ENCODE results near the gene MGLL.

MGLL gene

GRCh38 chr3:127822041-127822681 lies at the start of gene MGLL:
MGLL (minus strand) TSS chr3:127822515; CDS start chr3:127822318, 197 bp downstream.
- WGBS (ENCODE audit: insufficient coverage, insufficient read length), result no CpG with 5 or more reads among the region's 23 CpGs
- Histone ChIP-seq H3K27ac (ENCODE audit: low read length) (no peak within 1 kb of the TSS), H3K4me3 (ENCODE audit: low read length) (peak within 1 kb of the TSS; percentile 60), H3K36me3 (ENCODE audit: control insufficient read depth, insufficient read depth, low read length) (no peaks in the 10 kb centered on the region; the same call in 1 of the 2 replicates), H3K27me3 (ENCODE audit: control insufficient read depth, insufficient read depth, low read length) (peaks cover 9% of the 10 kb centered on the region; the same call in 1 of the 2 replicates), H3K9me3 (ENCODE audit: control insufficient read depth, insufficient read depth, low read length) (no peaks in the 10 kb centered on the region), H3K4me1 (ENCODE audit: control insufficient read depth, insufficient read depth, low read length) (0 out of 2 replicates have a peak, but pooled peaks cover 1% of the 10 kb centered on the region)
- DNase-seq (ENCODE audit: low read depth, low spot score), result no peak

- Histone ChIP-seq H3K9me3 (ENCODE audit: control insufficient read depth, insufficient read depth, low read length) (no peaks in the 10 kb centered on the region), H3K36me3 (ENCODE audit: control insufficient read depth, insufficient read depth, low read length) (no peaks in the 10 kb centered on the region), H3K4me1 (ENCODE audit: control insufficient read depth, insufficient read depth, low read length) (no peaks in the 10 kb centered on the region), H3K4me3 (ENCODE audit: low read length) (no peak overlapping the region), H3K27ac (ENCODE audit: low read length) (no peak overlapping the region), H3K27me3 (ENCODE audit: control insufficient read depth, insufficient read depth, low read length) (no peaks in the 10 kb centered on the region)
- no CpG with 5 or more reads among the region's 4 CpGs for WGBS (ENCODE audit: insufficient coverage, insufficient read length)
- DNase-seq (ENCODE audit: low read depth, low spot score), result no peak
Observed at GRCh38 chr3:127870156-127870555, 47.8 kb upstream of the MGLL start.

- Histone ChIP-seq H3K4me3 (ENCODE audit: low read length) (no peak overlapping the region), H3K9me3 (ENCODE audit: control insufficient read depth, insufficient read depth, low read length) (no peaks in the 10 kb centered on the region), H3K27me3 (ENCODE audit: control insufficient read depth, insufficient read depth, low read length) (no peaks in the 10 kb centered on the region), H3K27ac (ENCODE audit: low read length) (no peak overlapping the region), H3K4me1 (ENCODE audit: control insufficient read depth, insufficient read depth, low read length) (no peaks in the 10 kb centered on the region), H3K36me3 (ENCODE audit: control insufficient read depth, insufficient read depth, low read length) (no peaks in the 10 kb centered on the region)
- no peak for DNase-seq (ENCODE audit: low read depth, low spot score)
Observed at GRCh38 chr3:127867986-127868385, 45.7 kb upstream of the MGLL start.

- Histone ChIP-seq H3K4me1 (ENCODE audit: control insufficient read depth, insufficient read depth, low read length) (no peaks in the 10 kb centered on the region), H3K27me3 (ENCODE audit: control insufficient read depth, insufficient read depth, low read length) (no peaks in the 10 kb centered on the region), H3K9me3 (ENCODE audit: control insufficient read depth, insufficient read depth, low read length) (no peaks in the 10 kb centered on the region), H3K4me3 (ENCODE audit: low read length) (no peak overlapping the region), H3K36me3 (ENCODE audit: control insufficient read depth, insufficient read depth, low read length) (no peaks in the 10 kb centered on the region), H3K27ac (ENCODE audit: low read length) (no peak overlapping the region)
- DNase-seq (ENCODE audit: low read depth, low spot score), result no peak
- whole genome bisulfite sequencing (ENCODE audit: insufficient coverage, insufficient read length), result no CpG with 5 or more reads among the region's 2 CpGs
Observed at GRCh38 chr3:127867412-127867811, 45.1 kb upstream of the MGLL start.

- Histone ChIP-seq H3K4me1 (ENCODE audit: control insufficient read depth, insufficient read depth, low read length) (no peaks in the 10 kb centered on the region), H3K27ac (ENCODE audit: low read length) (no peak overlapping the region), H3K27me3 (ENCODE audit: control insufficient read depth, insufficient read depth, low read length) (no peaks in the 10 kb centered on the region), H3K36me3 (ENCODE audit: control insufficient read depth, insufficient read depth, low read length) (no peaks in the 10 kb centered on the region), H3K9me3 (ENCODE audit: control insufficient read depth, insufficient read depth, low read length) (no peaks in the 10 kb centered on the region), H3K4me3 (ENCODE audit: low read length) (no peak overlapping the region)
- DNase-seq (ENCODE audit: low read depth, low spot score), result no peak
- no CpG with 5 or more reads among the region's 4 CpGs for WGBS (ENCODE audit: insufficient coverage, insufficient read length)
Observed at GRCh38 chr3:127865941-127866340, 43.6 kb upstream of the MGLL start.

- no peaks in the 10 kb centered on the region for H3K4me1 ChIP-seq (ENCODE audit: control insufficient read depth, insufficient read depth, low read length)
- no peak overlapping the region for H3K27ac ChIP-seq (ENCODE audit: low read length)
- no peaks in the 10 kb centered on the region for H3K9me3 ChIP-seq (ENCODE audit: control insufficient read depth, insufficient read depth, low read length)
- no peaks in the 10 kb centered on the region for H3K27me3 ChIP-seq (ENCODE audit: control insufficient read depth, insufficient read depth, low read length)
- DNase-seq (ENCODE audit: low read depth, low spot score), result no peak
- no peaks in the 10 kb centered on the region for H3K36me3 ChIP-seq (ENCODE audit: control insufficient read depth, insufficient read depth, low read length)
- no peak overlapping the region for H3K4me3 ChIP-seq (ENCODE audit: low read length)
- no CpG with 5 or more reads among the region's 7 CpGs for WGBS (ENCODE audit: insufficient coverage, insufficient read length)
Observed at GRCh38 chr3:127860211-127860696, 37.9 kb upstream of the MGLL start.

- no peaks in the 10 kb centered on the region for H3K4me1 ChIP-seq (ENCODE audit: control insufficient read depth, insufficient read depth, low read length)
- no peaks in the 10 kb centered on the region for H3K27me3 ChIP-seq (ENCODE audit: control insufficient read depth, insufficient read depth, low read length)
- H3K27ac ChIP-seq (ENCODE audit: low read length), result no peak overlapping the region
- no peaks in the 10 kb centered on the region for H3K9me3 ChIP-seq (ENCODE audit: control insufficient read depth, insufficient read depth, low read length)
- H3K4me3 ChIP-seq (ENCODE audit: low read length), result no peak overlapping the region
- H3K36me3 ChIP-seq (ENCODE audit: control insufficient read depth, insufficient read depth, low read length), result no peaks in the 10 kb centered on the region
- DNase-seq (ENCODE audit: low read depth, low spot score), result no peak
- no CpG with 5 or more reads among the region's 6 CpGs for WGBS (ENCODE audit: insufficient coverage, insufficient read length)
Observed at GRCh38 chr3:127859730-127860129, 37.4 kb upstream of the MGLL start.

- Histone ChIP-seq H3K27ac (ENCODE audit: low read length) (no peak overlapping the region), H3K4me3 (ENCODE audit: low read length) (no peak overlapping the region), H3K27me3 (ENCODE audit: control insufficient read depth, insufficient read depth, low read length) (no peaks in the 10 kb centered on the region), H3K9me3 (ENCODE audit: control insufficient read depth, insufficient read depth, low read length) (no peaks in the 10 kb centered on the region), H3K4me1 (ENCODE audit: control insufficient read depth, insufficient read depth, low read length) (no peaks in the 10 kb centered on the region), H3K36me3 (ENCODE audit: control insufficient read depth, insufficient read depth, low read length) (no peaks in the 10 kb centered on the region)
- no CpG with 5 or more reads among the region's 5 CpGs for WGBS (ENCODE audit: insufficient coverage, insufficient read length)
- no peak for DNase-seq (ENCODE audit: low read depth, low spot score)
Observed at GRCh38 chr3:127858937-127859336, 36.6 kb upstream of the MGLL start.

GRCh38 chr3:127858521-127858920 lies 36.2 kb upstream of the MGLL start:
- DNase-seq (ENCODE audit: low read depth, low spot score), result no peak
- Histone ChIP-seq H3K4me1 (ENCODE audit: control insufficient read depth, insufficient read depth, low read length) (no peaks in the 10 kb centered on the region), H3K27ac (ENCODE audit: low read length) (no peak overlapping the region), H3K9me3 (ENCODE audit: control insufficient read depth, insufficient read depth, low read length) (no peaks in the 10 kb centered on the region), H3K36me3 (ENCODE audit: control insufficient read depth, insufficient read depth, low read length) (no peaks in the 10 kb centered on the region), H3K27me3 (ENCODE audit: control insufficient read depth, insufficient read depth, low read length) (no peaks in the 10 kb centered on the region), H3K4me3 (ENCODE audit: low read length) (no peak overlapping the region)
- whole genome bisulfite sequencing (ENCODE audit: insufficient coverage, insufficient read length), result no CpG with 5 or more reads among the region's 6 CpGs

GRCh38 chr3:127857333-127857732 lies 35.0 kb upstream of the MGLL start:
- no peak for DNase-seq (ENCODE audit: low read depth, low spot score)

GRCh38 chr3:127856801-127857200 lies 34.5 kb upstream of the MGLL start:
- DNase-seq (ENCODE audit: low read depth, low spot score), result no peak
- H3K36me3 ChIP-seq (ENCODE audit: control insufficient read depth, insufficient read depth, low read length), result no peaks in the 10 kb centered on the region
- H3K4me1 ChIP-seq (ENCODE audit: control insufficient read depth, insufficient read depth, low read length), result no peaks in the 10 kb centered on the region
- no peak overlapping the region for H3K4me3 ChIP-seq (ENCODE audit: low read length)
- H3K27ac ChIP-seq (ENCODE audit: low read length), result no peak overlapping the region
- no peaks in the 10 kb centered on the region for H3K27me3 ChIP-seq (ENCODE audit: control insufficient read depth, insufficient read depth, low read length)
- no peaks in the 10 kb centered on the region for H3K9me3 ChIP-seq (ENCODE audit: control insufficient read depth, insufficient read depth, low read length)
- WGBS (ENCODE audit: insufficient coverage, insufficient read length), result no CpG with 5 or more reads among the region's 2 CpGs

More at GRCh38 chr3:127857333-127857732, 35.0 kb upstream of the MGLL start:
- no peaks in the 10 kb centered on the region for H3K27me3 ChIP-seq (ENCODE audit: control insufficient read depth, insufficient read depth, low read length)
- no peak overlapping the region for H3K4me3 ChIP-seq (ENCODE audit: low read length)
- H3K36me3 ChIP-seq (ENCODE audit: control insufficient read depth, insufficient read depth, low read length), result no peaks in the 10 kb centered on the region
- WGBS (ENCODE audit: insufficient coverage, insufficient read length), result no CpG with 5 or more reads among the region's 6 CpGs
- H3K4me1 ChIP-seq (ENCODE audit: control insufficient read depth, insufficient read depth, low read length), result no peaks in the 10 kb centered on the region
- H3K9me3 ChIP-seq (ENCODE audit: control insufficient read depth, insufficient read depth, low read length), result no peaks in the 10 kb centered on the region
- H3K27ac ChIP-seq (ENCODE audit: low read length), result no peak overlapping the region
